T-cell (primary cell): ENCODE measurements around the gene BRD3OS. TPM values are rescaled to one million over a fixed set of nuclear protein-coding genes. Genes with fewer than 3 reads are reported as not detected.

Experiments
- ATAC-seq, 4 experiments: fragments of 200-7000 bp in 3 of 4; fragments of 150-1000 bp in 1 of 4; cut with Tn5 transposase; replicated peaks in 1 of 4; 1 replicate in 3 of 4; 2 replicates in 1 of 4; pipeline ENCODE4 v1.10.0; 2021; ENCODE audit warnings: moderate library complexity in 3 of 4, mild to moderate bottlenecking in 2 of 4, moderate number of reproducible peaks in 1 of 4
- CTCF ChIA-PET, 2 donors: fragments of 300-600 bp; sonication (Branson Sonifier 250); formaldehyde crosslinking; loops; one replicate each; lab custom pipeline; 2022; ENCODE audit warnings: antibody characterized with exemption in 2 of 2; lab: Charles Lee
- POLR2A ChIA-PET, 2 donors: fragments of 300-600 bp; sonication (Branson Sonifier 250); formaldehyde crosslinking; loops; one replicate each; lab custom pipeline; 2022; ENCODE audit warnings: antibody characterized with exemption in 2 of 2; lab: Charles Lee
- DNase-seq, 35 experiments: peaks; one replicate each; pipeline versions ENCODE4 v3.0.0 to v3.0.0-alpha.2; 2013 to 2023
- H3K27ac ChIP-seq: one replicate; pipeline ENCODE4 v1.5.1; 2013; ENCODE audit warnings: low read length
- H3K27me3 ChIP-seq, 2 experiments: replicated peaks in 1 of 2; 1 replicate in 1 of 2; 2 replicates in 1 of 2; pipeline versions ENCODE4 v1.6.1 to v1.7.0; 2013; ENCODE audit warnings: low read length in 1 of 2, mixed read lengths in 1 of 2; ENCODE audit not compliant: control insufficient read depth in 2 of 2, insufficient read depth in 2 of 2; ENCODE audit errors: extremely low read depth in 1 of 2
- H3K36me3 ChIP-seq, 2 donors: 1 replicate in 1 of 2; 2 replicates in 1 of 2; pipeline versions ENCODE4 v1.6.1 to v1.7.0; 2013; ENCODE audit warnings: low read length in 1 of 2; ENCODE audit not compliant: control insufficient read depth in 2 of 2, insufficient read depth in 1 of 2; ENCODE audit errors: extremely low read depth in 1 of 2
- H3K4me1 ChIP-seq, 2 experiments: 1 replicate in 1 of 2; 2 replicates in 1 of 2; pipeline versions ENCODE4 v1.6.1 to v1.7.0; 2013; ENCODE audit warnings: low read length in 2 of 2, mixed read lengths in 1 of 2; ENCODE audit not compliant: insufficient read depth in 2 of 2, control insufficient read depth in 1 of 2; ENCODE audit errors: extremely low read depth in 1 of 2
- H3K4me3 ChIP-seq, 2 donors: 1 replicate in 1 of 2; 2 replicates in 1 of 2; pipeline versions ENCODE4 v1.5.1 to v1.7.0; 2013; ENCODE audit warnings: mild to moderate bottlenecking in 2 of 2, low read length in 1 of 2, moderate library complexity in 1 of 2; ENCODE audit not compliant: control insufficient read depth in 1 of 2; ENCODE audit errors: extremely low read depth in 1 of 2
- H3K9me3 ChIP-seq: 2 replicates; pipeline ENCODE4 v1.7.0; 2013
- H3K27ac Mint-ChIP-seq, 2 donors: one replicate each; pipeline ENCODE4 v1.8.0; 2020 to 2021; ENCODE audit warnings: mild to moderate bottlenecking in 2 of 2, mixed read lengths in 2 of 2
- H3K27me3 Mint-ChIP-seq, 2 donors: one replicate each; pipeline ENCODE4 v1.8.0; 2021 to 2022; ENCODE audit warnings: mixed read lengths in 2 of 2
- H3K36me3 Mint-ChIP-seq: one replicate; pipeline ENCODE4 v1.8.0; 2021; ENCODE audit warnings: mixed read lengths
- H3K4me1 Mint-ChIP-seq, 3 donors: one replicate each; pipeline ENCODE4 v1.8.0; 2020 to 2022; ENCODE audit warnings: mixed read lengths in 3 of 3, mild to moderate bottlenecking in 1 of 3
- H3K4me3 Mint-ChIP-seq, 3 donors: one replicate each; pipeline ENCODE4 v1.8.0; 2020 to 2022; ENCODE audit warnings: mild to moderate bottlenecking in 3 of 3, mixed read lengths in 3 of 3, moderate library complexity in 3 of 3
- H3K9me3 Mint-ChIP-seq, 3 donors: one replicate each; pipeline ENCODE4 v1.8.0; 2020 to 2022; ENCODE audit warnings: mixed read lengths in 3 of 3
- WGBS: methylation state at CpG from one replicate; pipeline ENCODE4 v1.1.5; 2013; ENCODE audit warnings: missing lambda C conversion rate; ENCODE audit not compliant: insufficient coverage; 5-methylcytosine and 5-hydroxymethylcytosine counted together
- total RNA-seq, 35 experiments: library from RNA in 6 of 35; stranded (reverse) in 6 of 35; fragments of 120-200 nt in 1 of 35; gene quantifications; one replicate each; pipeline versions ENCODE4 v1.2.1 to v1.2.4 and lab custom pipeline; 2013 to 2026

BRD3OS gene
- total RNA-seq, 5 donors from 2014 or later (not counting 1 experiment from before 2014, with no cell fraction given), result 8.4 to 18.0 (median 16.5) TPM

DNA sequence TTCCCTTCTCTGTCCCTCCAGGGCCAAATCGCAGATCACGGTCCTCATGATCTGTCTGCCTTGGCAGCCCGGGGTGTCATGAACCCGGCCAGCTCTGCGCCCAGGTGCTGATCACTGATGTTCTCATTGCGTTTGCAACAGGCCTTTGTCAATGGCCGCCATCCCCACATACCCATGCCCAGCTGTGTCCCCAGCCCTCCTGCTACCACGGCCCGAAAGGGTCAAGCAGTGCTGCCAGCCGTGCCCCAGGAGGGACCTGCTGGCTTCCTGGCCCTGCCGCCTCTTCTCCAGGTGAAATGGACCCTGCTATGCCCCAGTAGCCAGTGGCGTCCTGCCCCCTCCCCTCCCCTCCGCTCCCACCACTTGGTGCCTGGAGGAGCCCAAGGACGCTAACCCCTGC lies 20.4 kb upstream of the BRD3OS start:
- H3K27me3 Mint-ChIP-seq, result peaks cover 3 to 11% of the 10 kb centered on the region in 2 donors
- H3K4me3 Mint-ChIP-seq, result no peak overlapping the region
- Histone ChIP-seq H3K36me3 (no peaks in the 10 kb centered on the region), H3K27me3 (peaks cover 0 to 48% of the 10 kb centered on the region in 2 experiments), H3K9me3 (no peaks in the 10 kb centered on the region), H3K4me1 (no peaks in the 10 kb centered on the region), H3K27ac (no peak overlapping the region), H3K4me3 (no peak overlapping the region)
- ATAC-seq (no peak), DNase-seq (no peak)
- ChIA-PET POLR2A (no interaction called here), CTCF (interaction anchor here in 1 of 2 donors (0.6 kb wide), 1 partner anchor 38 kb away, joined by 3 read pairs; no protein-coding TSS in a partner anchor)
- no peak overlapping the region for H3K27ac Mint-ChIP-seq
- WGBS, result 77% methylated on average over 13 of the region's 14 CpGs
- H3K4me1 Mint-ChIP-seq, result no peaks in the 10 kb centered on the region
- H3K36me3 Mint-ChIP-seq, result no peaks in the 10 kb centered on the region
- H3K9me3 Mint-ChIP-seq, result peaks cover 0 to 4% (median 0%) of the 10 kb centered on the region in 3 donors

DNA sequence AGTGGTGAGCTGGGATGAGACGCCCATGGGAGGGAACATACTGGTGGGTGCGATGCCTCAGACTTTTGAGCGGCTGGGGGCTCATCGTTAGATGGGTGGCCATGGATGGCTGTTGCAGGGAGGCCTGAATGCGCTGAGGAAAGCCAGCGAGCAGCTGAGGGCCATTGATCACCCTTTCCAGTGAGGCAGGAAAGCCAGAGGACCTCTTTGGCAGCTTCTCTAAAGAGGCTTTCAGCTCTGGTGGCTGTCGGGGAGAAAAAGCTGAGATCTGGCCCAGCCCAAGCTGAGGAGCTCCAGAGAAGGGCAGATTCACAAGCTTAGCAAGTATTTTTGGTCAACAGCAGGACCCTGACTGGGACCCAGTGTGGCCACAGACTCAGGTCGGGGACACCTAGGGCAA lies 19.9 kb upstream of the BRD3OS start:
- no peak for DNase-seq

DNA sequence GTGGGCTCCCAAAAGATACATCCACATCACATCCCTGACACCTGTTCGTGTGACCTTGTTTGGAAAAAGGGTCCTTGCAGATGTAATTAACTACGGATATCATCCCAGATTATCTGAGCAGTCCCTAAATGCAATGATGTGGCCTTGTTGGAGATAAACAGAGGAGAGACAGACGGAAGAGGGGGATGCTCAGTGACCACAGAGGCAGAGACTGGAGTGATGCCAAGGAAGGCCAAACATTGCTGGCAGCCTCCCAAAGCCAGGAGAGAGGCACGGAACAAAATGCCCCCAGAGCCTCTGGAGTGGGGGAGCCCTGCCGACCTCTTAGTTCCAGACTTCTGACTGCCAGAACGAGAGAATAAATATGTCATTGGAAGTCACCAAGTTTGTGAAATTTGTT lies 18.1 kb upstream of the BRD3OS start:
- no peaks in the 10 kb centered on the region for H3K36me3 ChIP-seq
- Mint-ChIP-seq H3K27ac (no peak overlapping the region), H3K4me3 (no peak overlapping the region), H3K36me3 (no peaks in the 10 kb centered on the region), H3K9me3 (peaks cover 0 to 4% (median 0%) of the 10 kb centered on the region in 3 donors), H3K4me1 (no peaks in the 10 kb centered on the region), H3K27me3 (peaks cover 3 to 11% of the 10 kb centered on the region in 2 donors)
- ChIA-PET CTCF (no interaction called here), POLR2A (no interaction called here)
- no peaks in the 10 kb centered on the region for H3K4me1 ChIP-seq
- no peak overlapping the region for H3K4me3 ChIP-seq
- H3K27ac ChIP-seq, result no peak overlapping the region
- DNase-seq, result no peak
- ATAC-seq, result no peak
- peaks cover 0 to 51% of the 10 kb centered on the region in 2 experiments for H3K27me3 ChIP-seq
- H3K9me3 ChIP-seq, result no peaks in the 10 kb centered on the region
- 49% methylated on average over 5 of the region's 6 CpGs for WGBS

More for the DNA sequence above, 19.9 kb upstream of the BRD3OS start:
- no peak overlapping the region for H3K27ac Mint-ChIP-seq
- H3K27me3 Mint-ChIP-seq, result peaks cover 3 to 11% of the 10 kb centered on the region in 2 donors
- POLR2A ChIA-PET, result no interaction called here
- Histone ChIP-seq H3K27me3 (peaks cover 0 to 51% of the 10 kb centered on the region in 2 experiments), H3K36me3 (no peaks in the 10 kb centered on the region), H3K4me3 (no peak overlapping the region), H3K27ac (no peak overlapping the region), H3K4me1 (no peaks in the 10 kb centered on the region), H3K9me3 (no peaks in the 10 kb centered on the region)
- H3K4me1 Mint-ChIP-seq, result no peaks in the 10 kb centered on the region
- WGBS, result 91% methylated on average over 8 of the region's 8 CpGs
- CTCF ChIA-PET, result interaction anchor here in 1 of 2 donors (0.6 kb wide), 1 partner anchor 39 kb away, joined by 3 read pairs; no protein-coding TSS in a partner anchor
- peaks cover 0 to 4% (median 0%) of the 10 kb centered on the region in 3 donors for H3K9me3 Mint-ChIP-seq
- H3K36me3 Mint-ChIP-seq, result no peaks in the 10 kb centered on the region
- no peak for ATAC-seq
- no peak overlapping the region for H3K4me3 Mint-ChIP-seq

DNA sequence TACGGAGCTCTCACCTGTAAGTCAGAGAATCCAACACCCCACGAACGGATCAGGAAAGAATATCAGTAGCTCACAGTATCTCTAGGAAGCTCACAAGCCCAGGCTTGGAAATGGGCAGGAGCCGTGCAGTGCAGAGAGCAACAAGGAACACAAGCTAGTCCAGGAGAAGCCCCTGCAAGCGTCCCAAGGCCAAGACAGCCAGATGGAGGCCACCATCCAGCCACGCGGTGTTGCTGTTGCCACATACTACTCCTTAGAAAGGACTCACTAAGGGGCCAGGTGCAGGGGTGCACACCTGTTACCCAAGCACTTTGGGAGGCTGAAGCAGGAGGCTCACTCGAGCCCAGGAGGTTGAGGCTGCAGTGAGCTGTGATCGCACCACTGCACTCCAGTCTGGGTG lies 17.7 kb upstream of the BRD3OS start:
- Mint-ChIP-seq H3K27me3 (peaks cover 3 to 11% of the 10 kb centered on the region in 2 donors), H3K27ac (no peak overlapping the region), H3K9me3 (peaks cover 0 to 4% (median 0%) of the 10 kb centered on the region in 3 donors), H3K36me3 (no peaks in the 10 kb centered on the region), H3K4me3 (no peak overlapping the region), H3K4me1 (no peaks in the 10 kb centered on the region)
- POLR2A ChIA-PET, result no interaction called here
- H3K36me3 ChIP-seq, result no peaks in the 10 kb centered on the region
- CTCF ChIA-PET, result no interaction called here
- H3K4me1 ChIP-seq, result no peaks in the 10 kb centered on the region
- H3K27ac ChIP-seq, result no peak overlapping the region
- no peak overlapping the region for H3K4me3 ChIP-seq
- WGBS, result 85% methylated on average over 6 of the region's 9 CpGs
- peaks cover 0 to 51% of the 10 kb centered on the region in 2 experiments for H3K27me3 ChIP-seq
- DNase-seq (no peak), ATAC-seq (no peak)
- no peaks in the 10 kb centered on the region for H3K9me3 ChIP-seq

DNA sequence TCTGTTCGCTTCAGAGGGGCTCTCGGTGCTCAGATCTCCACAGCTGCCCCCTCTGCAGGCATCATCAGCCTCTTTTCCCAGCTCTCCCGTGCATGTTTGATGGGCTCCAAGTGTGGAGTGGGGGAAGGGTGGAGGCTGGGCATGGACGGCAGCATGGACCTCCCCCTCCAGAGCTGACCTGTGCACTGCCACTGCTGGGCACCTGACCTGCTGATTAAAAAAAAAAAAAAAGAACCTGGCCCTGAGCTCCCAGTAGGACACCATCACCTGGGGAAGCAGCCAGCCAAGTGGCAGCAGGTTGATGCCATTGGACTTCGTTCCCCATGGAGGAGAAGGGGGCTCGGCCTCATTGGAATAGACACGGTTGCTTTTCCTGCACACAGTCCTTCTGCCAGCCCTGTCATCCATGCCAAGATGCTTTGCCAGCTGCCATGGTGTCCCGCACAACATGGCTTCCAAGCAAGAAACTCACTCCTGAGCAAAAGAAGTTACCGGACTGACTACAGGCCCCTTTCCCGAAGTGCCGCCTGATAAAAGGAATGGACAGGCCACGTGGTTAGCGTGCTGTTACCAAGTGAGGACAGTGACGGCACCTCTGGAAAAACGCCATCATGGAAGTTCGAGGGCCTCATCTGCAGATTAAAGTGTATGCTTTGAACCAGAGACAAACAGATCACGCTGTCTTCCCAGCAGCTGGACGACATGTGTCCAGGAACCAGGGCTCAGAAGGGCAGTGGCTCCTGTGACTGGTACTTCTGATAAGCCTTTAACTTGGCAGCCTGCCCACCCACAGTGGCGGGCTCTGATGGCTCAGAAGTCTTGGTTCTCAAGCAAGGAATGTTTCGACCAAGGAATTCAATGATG lies 14.7 kb upstream of the BRD3OS start:
- ATAC-seq (no peak), DNase-seq (no peak)
- H3K27me3 ChIP-seq, result peaks cover 0 to 26% of the 10 kb centered on the region in 2 experiments
- H3K4me3 Mint-ChIP-seq, result no peak overlapping the region
- CTCF ChIA-PET, result interaction anchor here in 1 of 2 donors (0.6 kb wide), 1 partner anchor 1494 kb away, joined by 5 read pairs; no protein-coding TSS in a partner anchor
- no peak overlapping the region for H3K4me3 ChIP-seq
- WGBS, result 62% methylated on average over 16 of the region's 20 CpGs
- no peak overlapping the region for H3K27ac Mint-ChIP-seq
- H3K27me3 Mint-ChIP-seq, result peaks cover 3 to 6% of the 10 kb centered on the region in 2 donors
- no peaks in the 10 kb centered on the region for H3K9me3 ChIP-seq
- H3K9me3 Mint-ChIP-seq, result peaks cover 0 to 2% (median 0%) of the 10 kb centered on the region in 3 donors
- no peak overlapping the region for H3K27ac ChIP-seq
- H3K36me3 ChIP-seq, result no peaks in the 10 kb centered on the region
- POLR2A ChIA-PET, result no interaction called here
- no peaks in the 10 kb centered on the region for H3K4me1 ChIP-seq
- no peaks in the 10 kb centered on the region for H3K4me1 Mint-ChIP-seq
- no peaks in the 10 kb centered on the region for H3K36me3 Mint-ChIP-seq

DNA sequence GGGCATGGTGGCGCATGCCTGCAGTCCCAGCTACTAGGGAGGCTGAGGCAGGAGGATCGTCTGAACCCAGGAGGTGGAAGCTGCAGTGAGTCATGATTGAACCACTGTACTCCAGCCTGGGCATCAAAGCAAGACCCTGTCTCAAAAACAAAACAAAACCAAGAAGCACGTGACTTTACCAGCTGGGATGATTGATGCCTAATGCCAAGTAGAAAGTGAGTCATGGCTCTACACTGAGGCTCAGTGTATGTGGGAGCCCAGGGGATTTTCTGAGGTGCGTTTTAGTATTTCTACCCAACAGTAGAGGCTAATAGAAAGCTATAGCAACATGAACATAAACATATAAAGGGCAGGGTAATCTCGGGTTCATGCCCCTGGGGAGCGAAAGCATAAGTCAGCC lies 13.9 kb upstream of the BRD3OS start:
- CTCF ChIA-PET, result no interaction called here
- Mint-ChIP-seq H3K4me3 (no peak overlapping the region), H3K27ac (no peak overlapping the region), H3K9me3 (peaks cover 0 to 2% (median 0%) of the 10 kb centered on the region in 3 donors), H3K27me3 (peaks cover 3 to 6% of the 10 kb centered on the region in 2 donors), H3K4me1 (no peaks in the 10 kb centered on the region), H3K36me3 (no peaks in the 10 kb centered on the region)
- ATAC-seq (no peak), DNase-seq (no peak)
- 96% methylated on average over 4 of the region's 6 CpGs for WGBS
- POLR2A ChIA-PET, result interaction anchor here in 1 of 2 donors (0.6 kb wide), 1 partner anchor 12 kb away, joined by 3 read pairs; no protein-coding TSS in a partner anchor
- Histone ChIP-seq H3K4me1 (no peaks in the 10 kb centered on the region), H3K27ac (no peak overlapping the region), H3K9me3 (no peaks in the 10 kb centered on the region), H3K4me3 (no peak overlapping the region), H3K27me3 (peaks cover 0 to 25% of the 10 kb centered on the region in 2 experiments), H3K36me3 (no peaks in the 10 kb centered on the region)
